Activated gamma-delta T cell treated with Interleukin-2 at 50 U/mL for 16 hours (primary cell): ENCODE measurements around the gene ZNF239.
"Not testable (repeated sequence)": the region's sequence is repeated elsewhere in the genome, so short reads cannot be mapped to it uniquely, and the experiment has no call there.

ENCODE experiments used
- DNase-seq: peaks from one replicate; pipeline ENCODE4 v3.0.0-alpha.2; 2020

The ZNF239 gene

GRCh38 chr10:43574001-43574892 is at the start of gene ZNF239:
Gene ZNF239, minus strand, starts transcription at chr10:43574616. Its CDS starts 16,537 bp downstream, at chr10:43558079.
- DNase-seq: peak; percentile 80

- no peak for DNase-seq
These were observed 48.9 kb upstream of the ZNF239 start for GRCh38 chr10:43623351-43623750.

GRCh38 chr10:43622038-43622437 is 47.6 kb upstream of the ZNF239 start:
- no peak for DNase-seq

- no peak for DNase-seq
These were observed 45.0 kb upstream of the ZNF239 start for GRCh38 chr10:43619368-43619767.

- DNase-seq: no peak
These were observed 42.4 kb upstream of the ZNF239 start for GRCh38 chr10:43616697-43617370.

- no peak for DNase-seq
These were observed 36.2 kb upstream of the ZNF239 start for GRCh38 chr10:43610636-43611035.

- DNase-seq: no peak
These were observed 32.8 kb upstream of the ZNF239 start for GRCh38 chr10:43607199-43607573.

- DNase-seq: peak; percentile 53
These were observed 32.1 kb upstream of the ZNF239 start, which contains the start of gene ZNF485 for GRCh38 chr10:43606323-43607198. Gene ZNF485, plus strand, starts transcription at chr10:43606438. Its CDS starts 613 bp downstream, at chr10:43607051.

- no peak for DNase-seq
These were observed 31.5 kb upstream of the ZNF239 start for GRCh38 chr10:43605850-43606322.

- not testable (repeated sequence) for DNase-seq
These were observed 27.2 kb upstream of the ZNF239 start for GRCh38 chr10:43601576-43601975.

GRCh38 chr10:43599333-43599732 is 24.9 kb upstream of the ZNF239 start:
- no peak for DNase-seq

- no peak for DNase-seq
These were observed 24.0 kb upstream of the ZNF239 start for GRCh38 chr10:43598446-43598845.

GRCh38 chr10:43596546-43596945 is 22.1 kb upstream of the ZNF239 start:
- no peak for DNase-seq

GRCh38 chr10:43595739-43596298 is 21.4 kb upstream of the ZNF239 start:
- DNase-seq: peak; percentile 15

GRCh38 chr10:43594944-43595589 is 20.7 kb upstream of the ZNF239 start:
- no peak for DNase-seq

GRCh38 chr10:43591303-43591904 is 17.0 kb upstream of the ZNF239 start:
- DNase-seq: no peak

- DNase-seq: not testable (repeated sequence)
These were observed 12.3 kb upstream of the ZNF239 start for GRCh38 chr10:43586730-43587115.

GRCh38 chr10:43585981-43586729 is 11.7 kb upstream of the ZNF239 start:
- DNase-seq: no peak

- no peak for DNase-seq
These were observed 10.6 kb upstream of the ZNF239 start for GRCh38 chr10:43585046-43585445.

GRCh38 chr10:43584051-43584450 is 9.6 kb upstream of the ZNF239 start:
- DNase-seq: no peak

- no peak for DNase-seq
These were observed 2.2 kb upstream of the ZNF239 start for GRCh38 chr10:43576580-43576979.
